Calu3 (cell line): ENCODE results near the gene C11orf91. TPM values are rescaled to one million over a fixed set of nuclear protein-coding genes. Genes with fewer than 3 reads are reported as not detected.

ENCODE experiments used
- BruUV-seq: library from RNA; stranded (reverse); fragments of 400-500 nt; replicated peaks from 2 replicates; lab custom pipeline; 2021; lab: Mats Ljungman, UMichigan
- CTCF ChIA-PET: fragments of 300-600 bp; sonication (Branson Sonifier 250); formaldehyde crosslinking; loops from one replicate; lab custom pipeline; 2022; ENCODE audit warnings: antibody characterized with exemption; lab: Charles Lee
- DNase-seq: peaks from one replicate; pipeline ENCODE4 v3.0.0; 2022
- H3K27ac Mint-ChIP-seq: one replicate; pipeline ENCODE4 v1.8.0; 2022; ENCODE audit warnings: mixed read lengths; ENCODE audit not compliant: unreplicated experiment
- H3K27me3 Mint-ChIP-seq: one replicate; pipeline ENCODE4 v1.8.0; 2022; ENCODE audit warnings: mixed read lengths; ENCODE audit not compliant: unreplicated experiment
- H3K36me3 Mint-ChIP-seq: one replicate; pipeline ENCODE4 v1.8.0; 2022; ENCODE audit warnings: mild to moderate bottlenecking, moderate library complexity, mixed read lengths; ENCODE audit not compliant: insufficient read depth, unreplicated experiment
- H3K4me1 Mint-ChIP-seq: one replicate; pipeline ENCODE4 v1.8.0; 2022; ENCODE audit warnings: mild to moderate bottlenecking, low read depth, mixed read lengths; ENCODE audit not compliant: unreplicated experiment
- H3K4me3 Mint-ChIP-seq: one replicate; pipeline ENCODE4 v1.8.0; 2022; ENCODE audit warnings: mild to moderate bottlenecking, low read depth, moderate library complexity, mixed read lengths; ENCODE audit not compliant: unreplicated experiment
- H3K9me3 Mint-ChIP-seq: one replicate; pipeline ENCODE4 v1.8.0; 2022; ENCODE audit warnings: low read depth, mixed read lengths; ENCODE audit not compliant: unreplicated experiment
- CTCF ChIP-seq: fragments of 200-600 bp; IDR thresholded peaks from one replicate; pipeline ENCODE4 v1.8.0; 2022; ENCODE audit warnings: antibody characterized with exemption; ENCODE audit not compliant: unreplicated experiment
- intact Hi-C: fragments of 100-400 bp; cut with micrococcal nuclease; formaldehyde crosslinking; loops from one replicate; pipeline ENCODE4 v1.10.0; 2022; ENCODE audit not compliant: unreplicated experiment
- total RNA-seq: library from RNA; stranded (reverse); gene quantifications from 2 replicates; pipeline ENCODE4 v1.2.3, GENCODE V29; 2022

Gene C11orf91
- total RNA-seq, 1 experiment from 2014 or later, result 5.8 TPM

GRCh38 chr11:33655842-33656600 lies 44.6 kb downstream of the C11orf91 start:
- intact Hi-C loops, result no loop called here
- Mint-ChIP-seq H3K36me3 (peaks cover 5% of the 10 kb centered on the region), H3K9me3 (no peaks in the 10 kb centered on the region), H3K4me1 (no peaks in the 10 kb centered on the region), H3K27ac (no peak overlapping the region), H3K27me3 (no peaks in the 10 kb centered on the region), H3K4me3 (no peak overlapping the region)
- CTCF ChIA-PET, result no interaction called here
- BruUV-seq, result no TSS peak
- DNase-seq, result no peak
- no peak for TF ChIP-seq CTCF

GRCh38 chr11:33654594-33654993 lies 46.0 kb downstream of the C11orf91 start:
- no peaks in the 10 kb centered on the region for H3K9me3 Mint-ChIP-seq
- no peak for DNase-seq
- no peaks in the 10 kb centered on the region for H3K4me1 Mint-ChIP-seq
- peaks cover under 1% of the 10 kb centered on the region for H3K36me3 Mint-ChIP-seq
- BruUV-seq, result no TSS peak
- H3K4me3 Mint-ChIP-seq, result no peak overlapping the region
- TF ChIP-seq CTCF, result no peak
- H3K27me3 Mint-ChIP-seq, result no peaks in the 10 kb centered on the region
- H3K27ac Mint-ChIP-seq, result no peak overlapping the region
- intact Hi-C loops, result no loop called here
- CTCF ChIA-PET, result no interaction called here

- CTCF ChIA-PET, result no interaction called here
- TF ChIP-seq CTCF, result no peak
- no peaks in the 10 kb centered on the region for H3K4me1 Mint-ChIP-seq
- DNase-seq, result no peak
- no peaks in the 10 kb centered on the region for H3K9me3 Mint-ChIP-seq
- intact Hi-C loops, result no loop called here
- no peaks in the 10 kb centered on the region for H3K36me3 Mint-ChIP-seq
- H3K27me3 Mint-ChIP-seq, result no peaks in the 10 kb centered on the region
- BruUV-seq, result no TSS peak
- no peak overlapping the region for H3K4me3 Mint-ChIP-seq
- no peak overlapping the region for H3K27ac Mint-ChIP-seq
These were observed 47.7 kb downstream of the C11orf91 start for GRCh38 chr11:33652930-33653329.

- DNase-seq, result no peak
- CTCF ChIA-PET, result no interaction called here
- no peaks in the 10 kb centered on the region for H3K4me1 Mint-ChIP-seq
- no peak overlapping the region for H3K4me3 Mint-ChIP-seq
- no peaks in the 10 kb centered on the region for H3K36me3 Mint-ChIP-seq
- H3K9me3 Mint-ChIP-seq, result no peaks in the 10 kb centered on the region
- no peak for TF ChIP-seq CTCF
- intact Hi-C loops, result no loop called here
- BruUV-seq, result no TSS peak
- H3K27ac Mint-ChIP-seq, result no peak overlapping the region
- no peaks in the 10 kb centered on the region for H3K27me3 Mint-ChIP-seq
These were observed 48.2 kb downstream of the C11orf91 start for GRCh38 chr11:33652431-33652830.
